Islet precursor cell (in vitro differentiated cells): Measurements from ENCODE around the gene DCUN1D2.

ENCODE experiments used
- DNase-seq: peaks from one replicate; pipeline ENCODE4 v3.0.0-alpha.2; 2018

The DCUN1D2 gene

GRCh38 chr13:113518076-113518803 lies 27.7 kb upstream of the DCUN1D2 start:
- no peak for DNase-seq

GRCh38 chr13:113514847-113515246 lies 24.3 kb upstream of the DCUN1D2 start:
- DNase-seq = no peak

- no peak for DNase-seq
These were observed 23.2 kb upstream of the DCUN1D2 start for GRCh38 chr13:113513761-113514160.

GRCh38 chr13:113511361-113511760 lies 20.9 kb upstream of the DCUN1D2 start:
- no peak for DNase-seq

GRCh38 chr13:113510871-113511270 lies 20.4 kb upstream of the DCUN1D2 start:
- no peak for DNase-seq

GRCh38 chr13:113509989-113510388 lies 19.5 kb upstream of the DCUN1D2 start:
- DNase-seq = no peak

- no peak for DNase-seq
These were observed 18.2 kb upstream of the DCUN1D2 start for GRCh38 chr13:113508521-113509254.

- DNase-seq = no peak
These were observed 17.2 kb upstream of the DCUN1D2 start for GRCh38 chr13:113507505-113508345.

GRCh38 chr13:113506871-113507388 lies 16.4 kb upstream of the DCUN1D2 start:
- DNase-seq = no peak

- no peak for DNase-seq
These were observed 15.6 kb upstream of the DCUN1D2 start for GRCh38 chr13:113506025-113506685.

GRCh38 chr13:113502686-113503085 lies 12.2 kb upstream of the DCUN1D2 start:
- DNase-seq = no peak

- no peak for DNase-seq
These were observed 10.2 kb upstream of the DCUN1D2 start for GRCh38 chr13:113500530-113501265.

- DNase-seq = no peak
These were observed 9.4 kb upstream of the DCUN1D2 start for GRCh38 chr13:113499936-113500335.

- DNase-seq = no peak
These were observed 8.4 kb upstream of the DCUN1D2 start for GRCh38 chr13:113498905-113499304.

GRCh38 chr13:113497217-113497616 lies 6.7 kb upstream of the DCUN1D2 start:
- no peak for DNase-seq

GRCh38 chr13:113495494-113496210 lies 5.1 kb upstream of the DCUN1D2 start:
- peak; percentile 76 for DNase-seq

- DNase-seq = no peak
These were observed 2.9 kb upstream of the DCUN1D2 start for GRCh38 chr13:113493315-113493951.

GRCh38 chr13:113491982-113492381 lies 1.5 kb upstream of the DCUN1D2 start:
- DNase-seq = no peak

- DNase-seq = peak; percentile 69
These were observed 940 bp upstream of the DCUN1D2 start for GRCh38 chr13:113491418-113491883.
